Endothelial cell (in vitro differentiated cells): ENCODE measurements around the gene IFITM1. TPM values are rescaled to one million over a fixed set of nuclear protein-coding genes. Genes with fewer than 3 reads are reported as not detected.
"Not testable (repeated sequence)": the region's sequence is repeated elsewhere in the genome, so short reads cannot be mapped to it uniquely, and the experiment has no call there.

Experiments used
- DNase-seq: peaks from one replicate; pipeline ENCODE4 v3.0.0; 2021; ENCODE audit warnings: low spot score
- H3K27ac Mint-ChIP-seq: one replicate; pipeline ENCODE4 v1.8.0; 2021; ENCODE audit warnings: mixed read lengths, inconsistent platforms; ENCODE audit not compliant: unreplicated experiment
- H3K27me3 Mint-ChIP-seq: one replicate; pipeline ENCODE4 v1.8.0; 2021; ENCODE audit warnings: mild to moderate bottlenecking, moderate library complexity, mixed read lengths, inconsistent platforms; ENCODE audit not compliant: unreplicated experiment
- H3K36me3 Mint-ChIP-seq: one replicate; pipeline ENCODE4 v1.8.0; 2021; ENCODE audit warnings: mild to moderate bottlenecking, low read depth, mixed read lengths, inconsistent platforms; ENCODE audit not compliant: unreplicated experiment
- H3K4me1 Mint-ChIP-seq: one replicate; pipeline ENCODE4 v1.8.0; 2021; ENCODE audit warnings: mild to moderate bottlenecking, mixed read lengths, inconsistent platforms; ENCODE audit not compliant: unreplicated experiment
- H3K4me3 Mint-ChIP-seq: one replicate; pipeline ENCODE4 v1.8.0; 2021; ENCODE audit warnings: mild to moderate bottlenecking, mixed read lengths, inconsistent platforms; ENCODE audit not compliant: unreplicated experiment
- H3K9me3 Mint-ChIP-seq: one replicate; pipeline ENCODE4 v1.8.0; 2021; ENCODE audit warnings: mixed read lengths, inconsistent platforms; ENCODE audit not compliant: unreplicated experiment
- CTCF ChIP-seq: fragments of 200-600 bp; sonication (generic); IDR thresholded peaks from one replicate; pipeline ENCODE4 v1.5.0; 2021; ENCODE audit warnings: antibody characterized with exemption; ENCODE audit not compliant: unreplicated experiment
- total RNA-seq: library from RNA; stranded (reverse); fragmentation: NEBNext Ultra II Directional; extraction: Animal tissue kit (Norgen Biotek cat#: 25700); gene quantifications from one replicate; pipeline ENCODE4 v1.2.1, GENCODE V29; 2021; ENCODE audit not compliant: unreplicated experiment

Gene IFITM1
- total RNA-seq, 1 donor from 2014 or later: 23.4 TPM

DNA sequence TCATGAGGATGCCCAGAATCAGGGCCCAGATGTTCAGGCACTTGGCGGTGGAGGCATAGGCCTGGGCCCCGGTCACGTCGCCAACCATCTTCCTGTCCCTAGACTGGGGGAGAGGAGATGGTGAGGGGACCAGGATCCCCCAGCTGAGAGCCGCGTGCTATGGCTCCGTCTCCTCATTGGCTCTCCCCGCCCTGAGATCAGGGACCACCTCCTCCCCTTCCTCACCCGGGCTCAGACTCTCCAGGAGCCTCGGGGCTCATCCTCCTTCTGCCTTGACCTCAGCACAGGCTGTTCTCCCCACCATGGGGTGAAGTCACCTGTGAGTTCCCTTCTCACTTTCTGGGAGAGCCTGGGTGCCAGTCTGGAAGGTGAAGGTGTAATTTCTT, 6.0 kb downstream of the IFITM1 start:
- not testable (repeated sequence) for H3K9me3 Mint-ChIP-seq, H3K36me3 Mint-ChIP-seq, H3K27me3 Mint-ChIP-seq, DNase-seq
- Mint-ChIP-seq H3K27ac (peak overlapping the region; percentile 97), H3K4me1 (peaks cover 37% of the 10 kb centered on the region), H3K4me3 (peak overlapping the region; percentile 98)

GRCh38 chr11:324156-324555, 10.3 kb downstream of the IFITM1 start:
- H3K4me1 Mint-ChIP-seq: peaks cover 43% of the 10 kb centered on the region
- H3K4me3 Mint-ChIP-seq: no peak overlapping the region
- H3K36me3 Mint-ChIP-seq: peaks cover 3% of the 10 kb centered on the region
- DNase-seq: no peak
- no peak for TF ChIP-seq CTCF
- peaks cover 5% of the 10 kb centered on the region for H3K27me3 Mint-ChIP-seq
- H3K27ac Mint-ChIP-seq: no peak overlapping the region
- H3K9me3 Mint-ChIP-seq: no peaks in the 10 kb centered on the region

DNA sequence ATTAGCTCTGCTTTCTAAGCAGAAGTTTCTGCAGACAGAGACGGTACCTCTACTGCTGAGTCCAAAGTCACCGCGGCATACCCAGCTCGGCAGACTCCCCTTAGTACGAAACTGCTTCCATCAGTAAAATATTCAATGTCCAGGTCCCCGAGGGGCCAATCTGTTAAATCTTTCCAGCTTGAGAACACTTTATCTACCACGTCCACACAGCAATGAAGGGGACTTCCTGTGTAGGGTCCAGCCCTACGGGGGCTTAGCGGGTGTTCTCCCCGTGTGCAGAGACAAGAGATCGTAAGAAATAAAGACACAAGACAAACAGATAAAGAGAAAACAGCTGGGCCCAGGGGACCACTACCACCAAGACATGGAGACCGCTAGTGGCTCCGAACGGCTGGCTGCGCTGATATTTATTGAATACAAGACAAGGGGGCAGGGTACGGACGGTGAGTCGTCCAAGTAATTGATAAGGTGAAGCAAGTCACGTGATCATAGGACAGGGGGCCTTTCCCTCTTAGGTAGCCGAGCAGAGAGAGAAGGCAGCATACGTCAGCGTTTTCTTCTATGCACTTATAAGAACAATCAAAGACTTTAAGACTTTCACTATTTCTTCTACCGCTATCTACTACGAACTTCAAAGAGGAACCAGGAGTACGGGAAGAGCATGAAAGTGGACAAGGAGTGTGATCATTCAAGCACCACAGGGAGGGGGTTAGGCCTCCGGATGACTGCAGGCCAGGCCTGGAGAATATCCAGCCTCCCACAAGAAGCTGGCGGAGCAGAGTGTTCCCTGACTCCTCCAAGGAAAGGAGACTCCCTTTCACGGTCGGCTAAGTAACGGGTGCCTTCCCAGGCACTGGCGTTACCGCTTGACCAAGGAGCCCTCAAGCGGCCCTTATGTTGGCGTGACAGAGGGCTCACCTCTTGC, 11.0 kb downstream of the IFITM1 start:
- Mint-ChIP-seq H3K4me3 (peak overlapping the region; percentile 57), H3K27ac (peak overlapping the region; percentile 74), H3K4me1 (peaks cover 46% of the 10 kb centered on the region)
- not testable (repeated sequence) for H3K9me3 Mint-ChIP-seq, DNase-seq, H3K27me3 Mint-ChIP-seq, H3K36me3 Mint-ChIP-seq

DNA sequence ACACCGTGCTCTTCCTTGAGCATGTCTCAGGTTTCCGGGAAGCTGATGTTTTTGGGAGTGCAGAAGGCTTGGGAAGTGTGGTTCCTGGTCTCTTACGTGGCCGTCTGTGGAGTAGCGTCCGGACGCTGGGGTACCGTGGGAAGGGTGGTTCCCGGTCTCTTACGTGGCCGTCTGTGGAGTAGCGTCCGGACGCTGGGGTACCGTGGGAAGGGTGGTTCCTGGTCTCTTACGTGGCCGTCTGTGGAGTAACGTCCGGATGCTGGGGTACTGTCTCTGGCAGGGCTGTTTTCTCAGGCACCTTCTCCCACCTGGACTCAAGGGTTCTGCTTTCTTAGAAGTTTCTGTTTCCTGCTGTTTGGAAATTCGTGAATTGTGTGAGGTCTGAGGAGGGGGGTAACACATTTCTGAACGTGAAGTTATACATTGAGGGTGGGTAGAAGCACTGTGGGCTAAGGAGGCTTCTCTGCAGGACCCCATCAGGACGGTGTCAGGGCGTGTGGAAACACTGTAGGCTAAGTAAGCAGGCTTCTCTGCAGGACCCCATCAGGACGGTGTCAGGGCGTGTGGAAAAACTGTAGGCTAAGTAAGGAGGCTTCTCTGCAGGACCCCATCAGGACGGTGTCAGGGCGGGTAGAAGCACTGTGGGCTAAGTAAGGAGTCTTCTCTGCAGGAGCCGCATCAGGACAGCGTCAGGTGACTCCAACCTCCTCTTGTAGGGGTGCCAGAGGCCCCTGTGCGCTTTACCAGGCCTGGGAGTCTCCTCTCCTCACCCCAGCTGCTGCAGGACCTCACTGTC, 12.2 kb downstream of the IFITM1 start:
- DNase-seq: no peak
- H3K4me1 Mint-ChIP-seq: peaks cover 38% of the 10 kb centered on the region
- H3K4me3 Mint-ChIP-seq: peak overlapping the region; percentile 11
- H3K36me3 Mint-ChIP-seq: no peaks in the 10 kb centered on the region
- TF ChIP-seq CTCF: no peak
- H3K27ac Mint-ChIP-seq: peak overlapping the region; percentile 40
- H3K9me3 Mint-ChIP-seq: no peaks in the 10 kb centered on the region
- H3K27me3 Mint-ChIP-seq: no peaks in the 10 kb centered on the region

GRCh38 chr11:326592-326841, 12.7 kb downstream of the IFITM1 start:
- no peak overlapping the region for H3K4me3 Mint-ChIP-seq
- TF ChIP-seq CTCF: no peak
- H3K36me3 Mint-ChIP-seq: no peaks in the 10 kb centered on the region
- H3K4me1 Mint-ChIP-seq: peaks cover 38% of the 10 kb centered on the region
- H3K27ac Mint-ChIP-seq: peak overlapping the region; percentile 87
- H3K9me3 Mint-ChIP-seq: no peaks in the 10 kb centered on the region
- no peaks in the 10 kb centered on the region for H3K27me3 Mint-ChIP-seq
- no peak for DNase-seq
